Dedifferentiated amniotic fluid mesenchymal stem cell (primary cell): Measurements from ENCODE around the gene C1S.
"Not testable (repeated sequence)": the region's sequence is repeated elsewhere in the genome, so short reads cannot be mapped to it uniquely, and the experiment has no call there.

Experiments used
- DNase-seq: peaks from one replicate; pipeline ENCODE4 v3.0.0-alpha.2; 2016; ENCODE audit errors: extremely low spot score

Gene C1S

GRCh38 chr12:7046383-7047105 is 14.0 kb upstream of the C1S start:
- DNase-seq: no peak

DNA sequence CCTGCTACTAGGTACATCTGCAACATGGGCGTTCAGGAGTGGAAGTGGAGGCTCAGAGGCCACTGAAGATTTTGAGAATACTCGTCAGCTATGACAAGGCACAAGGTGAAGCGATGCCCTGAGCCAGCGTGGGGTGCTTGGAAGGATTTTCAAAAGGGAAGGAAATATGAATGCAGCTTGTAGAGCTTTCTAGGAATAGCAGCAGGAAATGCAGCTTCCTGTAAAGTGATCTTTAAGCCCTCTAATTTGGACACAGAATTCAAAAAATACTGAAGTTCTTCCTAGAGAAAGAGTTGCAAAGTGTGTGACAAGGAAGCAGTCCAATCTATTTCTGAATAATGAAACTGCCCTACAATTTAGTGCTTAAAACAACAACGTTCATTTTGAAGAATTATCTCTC is 13.2 kb upstream of the C1S start:
- no peak for DNase-seq

DNA sequence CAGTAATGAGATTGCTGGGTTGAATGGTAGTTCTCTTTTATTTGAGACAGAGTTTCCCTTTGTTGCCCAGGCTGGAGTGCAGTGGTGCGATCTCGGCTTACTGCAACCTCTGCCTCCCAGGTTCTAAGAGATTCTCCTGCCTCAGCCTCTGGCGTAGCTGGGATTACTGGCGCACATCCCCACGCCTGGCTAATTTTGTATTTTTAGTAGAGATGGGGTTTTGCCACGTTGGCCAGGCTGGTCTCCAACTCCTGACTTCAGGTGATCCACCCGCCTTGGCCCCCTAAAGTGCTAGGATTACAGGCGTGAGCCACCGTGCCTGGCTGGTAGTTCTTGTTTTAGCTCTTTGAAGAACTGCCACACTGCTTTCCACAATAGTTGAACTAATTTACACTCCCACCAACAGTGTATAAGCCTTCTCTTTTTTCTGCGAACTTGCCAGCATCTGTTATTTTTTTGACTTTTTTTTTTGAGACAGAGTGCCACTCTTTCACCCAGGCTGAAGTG is 11.0 kb upstream of the C1S start:
- DNase-seq: not testable (repeated sequence)

DNA sequence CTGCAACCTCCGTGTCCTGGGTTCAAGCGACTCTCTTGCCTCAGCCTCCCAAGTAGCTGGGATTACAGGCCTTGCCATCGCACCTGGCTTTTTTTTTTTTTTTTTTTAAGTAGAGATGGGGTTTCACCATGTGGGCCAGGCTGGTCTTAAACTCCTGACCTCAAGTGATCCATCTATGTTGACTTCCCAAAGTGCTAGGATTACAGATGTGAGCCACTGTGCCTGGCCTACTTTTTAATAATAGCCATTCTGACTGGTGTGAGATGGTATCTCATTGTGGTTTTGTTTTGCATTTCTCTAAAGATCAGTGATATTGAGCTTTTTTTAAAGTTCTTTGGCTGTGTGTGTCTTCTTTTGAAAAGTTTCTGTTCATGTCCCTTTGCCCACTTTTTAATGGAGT is 10.5 kb upstream of the C1S start:
- DNase-seq: not testable (repeated sequence)

DNA sequence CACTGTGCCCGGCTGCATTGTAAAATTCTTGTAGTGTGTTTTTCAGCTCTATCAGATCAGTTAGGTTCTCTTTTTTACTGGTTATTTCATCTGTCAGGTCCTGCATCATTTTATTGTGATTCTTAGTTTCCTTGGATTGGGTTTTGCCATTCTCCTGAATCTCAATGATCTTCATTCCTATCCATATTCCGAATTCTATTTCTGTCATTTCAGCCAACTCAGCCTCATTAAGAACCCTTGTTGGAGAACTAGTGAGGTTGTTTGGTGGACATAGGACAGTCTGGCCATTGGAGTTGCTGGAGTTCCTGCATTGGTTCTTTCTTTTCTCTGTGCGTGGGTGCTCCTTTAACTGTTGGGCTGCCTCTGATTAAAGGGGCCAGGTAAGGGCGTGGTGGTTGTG is 5.6 kb upstream of the C1S start:
- DNase-seq: no peak

DNA sequence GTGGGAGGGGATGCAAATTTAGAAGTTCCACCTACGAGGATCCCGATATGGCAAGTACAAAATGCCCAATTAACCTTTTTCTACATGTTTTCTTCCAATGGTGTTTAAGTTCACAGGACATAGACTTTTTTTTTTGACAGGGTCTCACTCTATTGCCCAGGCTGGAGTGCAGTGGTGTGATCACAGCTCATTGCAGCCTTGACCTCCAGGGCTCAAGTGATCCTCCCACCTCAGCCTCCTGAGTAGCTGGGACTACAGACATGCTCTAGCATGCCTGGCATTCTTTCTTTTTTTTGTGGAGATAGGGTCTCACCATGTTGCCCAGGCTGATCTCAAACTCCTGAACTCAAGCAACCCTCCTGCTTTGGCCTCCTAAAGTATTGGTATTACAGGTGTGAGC is 4.8 kb upstream of the C1S start:
- DNase-seq: not testable (repeated sequence)

DNA sequence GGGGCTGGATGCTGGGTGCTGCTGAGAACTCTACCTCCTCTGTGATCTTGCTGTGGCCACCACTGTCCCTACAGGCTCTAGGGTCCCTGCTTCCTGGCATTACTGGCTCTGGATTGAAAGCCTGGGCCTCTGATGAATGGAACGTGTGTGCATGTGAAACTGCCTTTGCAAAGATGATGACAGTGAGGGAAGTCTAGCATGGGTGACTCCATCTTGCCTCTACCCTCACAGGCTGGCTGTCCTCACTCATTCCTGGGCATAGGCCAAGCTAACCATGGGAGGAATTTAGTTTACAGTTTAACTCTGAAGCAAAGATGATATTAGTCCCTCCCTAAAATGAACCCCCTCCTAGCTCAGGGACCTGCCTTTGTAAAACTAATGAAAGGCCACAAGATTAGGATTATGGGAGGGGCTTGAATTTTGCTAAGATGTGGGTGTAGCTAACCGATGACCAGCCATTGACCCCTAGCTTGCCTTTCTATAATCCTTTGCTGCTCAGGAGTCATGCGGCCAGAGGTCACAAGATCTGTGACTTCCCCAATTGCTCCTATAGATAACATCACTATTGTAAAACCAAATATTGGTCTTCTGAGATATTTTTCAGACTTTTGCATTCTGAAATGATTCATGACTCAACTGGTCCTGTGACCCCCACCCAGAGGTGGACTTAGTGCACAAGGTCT is 2.2 kb upstream of the C1S start:
- no peak for DNase-seq

DNA sequence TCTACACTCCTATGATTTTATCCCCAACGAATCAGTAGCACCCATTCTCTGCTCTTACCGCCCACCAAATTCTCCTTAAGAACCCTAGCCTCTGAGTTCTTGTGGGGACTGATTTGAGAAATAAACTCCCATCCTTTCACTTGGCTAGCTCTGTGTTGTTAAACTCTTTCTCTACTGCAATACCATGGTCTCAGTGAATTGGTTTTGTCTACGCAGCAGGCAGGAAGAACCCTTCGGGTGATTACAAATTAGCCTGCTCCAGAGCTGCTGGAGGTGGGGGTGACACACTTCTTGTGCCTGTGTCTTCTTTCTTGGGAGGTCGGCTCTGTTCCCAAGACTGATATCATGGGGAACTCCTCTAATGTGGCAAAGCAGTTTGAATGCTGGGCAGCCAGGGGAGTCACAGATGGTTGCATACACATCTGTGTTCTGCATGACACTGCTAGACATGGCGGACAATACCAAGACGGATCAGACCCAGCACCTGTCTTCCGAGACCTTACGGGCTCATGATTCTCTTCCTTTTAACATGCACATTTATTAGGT is 1.6 kb upstream of the C1S start:
- no peak for DNase-seq

DNA sequence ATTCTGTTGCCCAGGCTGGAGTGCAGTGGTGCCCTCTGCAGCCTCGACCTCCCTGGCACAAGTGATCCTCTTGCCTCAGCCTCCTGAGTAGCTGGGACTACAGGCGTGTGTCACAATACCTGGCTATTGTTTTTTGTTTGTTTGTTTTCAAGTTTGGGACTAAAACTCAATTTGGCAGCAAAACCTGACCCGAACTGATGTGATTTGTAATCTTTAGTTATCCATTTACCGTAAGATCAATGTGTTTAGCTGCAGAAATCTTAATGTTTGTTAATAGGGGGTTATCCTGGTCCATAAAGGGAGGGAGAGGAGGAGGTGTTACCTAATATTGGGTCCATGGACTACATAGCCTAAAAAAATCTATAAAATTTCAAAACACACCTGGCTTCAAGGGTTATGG is 738 bp upstream of the C1S start:
- DNase-seq: no peak

- no peak for DNase-seq
These were observed 620 bp downstream of the C1S start for GRCh38 chr12:7061138-7061537.

DNA sequence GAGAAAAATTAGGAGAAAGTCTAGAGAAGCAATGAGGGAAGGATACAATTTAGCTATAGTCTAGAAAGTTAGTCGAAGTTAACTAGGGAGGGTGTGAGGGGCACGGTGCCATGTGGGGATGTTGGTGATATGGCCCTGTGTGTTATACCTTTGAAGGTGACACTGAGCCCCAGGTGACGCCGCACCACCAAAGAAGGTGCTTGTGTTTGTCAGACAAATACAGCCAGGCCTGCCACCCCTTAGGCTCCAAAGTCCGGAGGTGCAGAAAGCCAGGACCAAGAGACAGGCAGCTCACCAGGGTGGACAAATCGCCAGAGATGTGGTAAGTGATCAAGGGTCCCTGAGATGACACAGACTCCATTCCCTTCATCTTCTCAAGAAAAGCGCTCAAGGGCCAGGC is 1.1 kb downstream of the C1S start:
- no peak for DNase-seq

DNA sequence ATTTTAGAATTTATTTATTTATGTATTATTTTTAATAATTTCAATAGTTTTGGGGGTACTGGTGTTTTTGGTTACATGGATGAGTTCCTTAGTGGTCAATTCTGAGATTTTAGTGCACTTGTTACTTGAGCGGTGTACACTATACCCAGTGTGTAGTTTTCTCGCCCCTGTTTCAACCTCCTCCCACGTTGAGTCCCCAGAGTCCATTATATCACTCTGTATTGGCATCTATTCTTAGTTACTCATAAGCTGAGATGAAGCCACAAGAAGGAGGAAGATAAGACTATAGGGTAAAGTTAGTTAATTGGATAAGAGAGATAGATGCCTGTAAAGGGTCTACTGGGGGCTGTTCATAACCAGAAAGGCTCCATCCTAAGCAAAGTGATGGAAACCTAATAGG is 4.0 kb downstream of the C1S start:
- DNase-seq: no peak

- DNase-seq: no peak
These were observed 4.6 kb downstream of the C1S start for GRCh38 chr12:7065073-7065623.

DNA sequence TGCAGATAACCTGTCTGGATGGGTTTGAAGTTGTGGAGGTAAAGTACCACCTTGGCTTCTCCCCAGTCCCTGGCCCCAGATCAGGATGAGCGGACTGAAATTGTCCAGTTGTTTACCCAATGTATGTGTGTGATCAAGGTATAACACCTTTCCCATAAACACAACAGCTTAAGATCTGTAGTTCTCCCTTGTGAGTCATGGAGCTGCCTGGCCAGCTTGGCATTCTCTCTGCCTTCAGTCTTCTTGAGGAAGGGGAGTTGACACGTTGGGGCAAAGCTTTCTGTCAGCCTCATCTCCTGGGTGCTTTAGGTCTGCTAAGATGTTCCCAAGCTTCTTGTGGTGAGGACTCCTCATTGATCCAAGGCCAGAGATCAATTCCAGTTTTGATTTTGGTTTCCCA is 6.1 kb downstream of the C1S start:
- DNase-seq: no peak

DNA sequence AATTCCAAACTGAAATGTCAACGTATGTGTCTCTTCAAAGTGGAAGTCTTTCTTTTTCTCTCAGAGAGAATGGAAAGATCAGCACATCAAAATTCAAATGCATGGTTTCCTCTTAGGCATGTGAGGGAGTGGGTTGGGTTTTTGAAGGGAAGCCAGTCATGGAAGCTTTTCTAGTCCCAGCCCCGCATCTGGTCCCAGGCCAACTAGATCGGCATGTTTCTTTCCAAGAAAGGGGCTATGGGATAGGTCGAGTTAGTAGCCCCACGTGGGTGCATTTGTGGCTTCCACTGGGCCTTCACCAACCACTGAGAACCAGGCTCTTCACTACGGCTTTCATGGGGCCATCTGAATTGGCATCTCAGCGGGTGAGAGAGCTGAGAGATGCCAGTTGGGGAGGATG is 6.6 kb downstream of the C1S start:
- no peak for DNase-seq

GRCh38 chr12:7068240-7068993 is 7.9 kb downstream of the C1S start:
- DNase-seq: no peak

DNA sequence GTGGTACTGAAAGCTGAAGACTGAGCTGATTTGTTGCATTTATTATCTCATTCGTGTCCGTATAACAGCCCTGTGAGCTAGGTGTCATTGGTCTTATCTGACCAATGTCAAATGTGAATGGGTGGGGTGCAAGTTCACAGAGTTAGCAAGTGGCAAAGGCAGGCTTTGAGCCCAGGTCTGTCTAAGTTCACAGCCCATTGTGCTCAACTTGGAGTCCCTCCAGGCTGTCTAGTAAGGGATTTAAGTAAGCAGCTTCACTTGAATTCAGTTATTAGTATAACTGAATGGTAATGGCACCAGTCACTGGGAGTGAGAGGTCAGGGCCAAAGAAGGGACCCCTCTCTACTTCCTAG is 8.5 kb downstream of the C1S start:
- DNase-seq: no peak

DNA sequence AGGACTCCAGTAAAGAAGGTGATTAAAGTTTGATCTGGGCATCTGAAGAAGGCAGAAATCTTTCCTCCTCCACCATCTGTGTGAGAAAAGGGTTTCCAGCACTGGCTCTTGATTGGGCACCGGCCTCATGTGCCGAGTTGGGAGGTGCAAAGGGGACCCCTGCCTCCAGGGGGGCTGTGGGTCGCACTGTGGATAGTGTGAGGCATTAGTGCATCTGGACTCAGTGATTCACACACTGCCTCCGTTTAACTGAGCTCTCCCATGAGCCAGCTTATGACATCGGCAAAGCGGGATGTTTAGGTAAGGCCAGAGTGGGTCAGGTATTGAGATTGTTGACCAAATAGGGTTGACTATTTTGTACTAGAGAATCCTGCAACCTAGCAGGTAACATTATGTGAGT is 8.9 kb downstream of the C1S start:
- no peak for DNase-seq

GRCh38 chr12:7072035-7072434 is 11.5 kb downstream of the C1S start:
- DNase-seq: no peak

DNA sequence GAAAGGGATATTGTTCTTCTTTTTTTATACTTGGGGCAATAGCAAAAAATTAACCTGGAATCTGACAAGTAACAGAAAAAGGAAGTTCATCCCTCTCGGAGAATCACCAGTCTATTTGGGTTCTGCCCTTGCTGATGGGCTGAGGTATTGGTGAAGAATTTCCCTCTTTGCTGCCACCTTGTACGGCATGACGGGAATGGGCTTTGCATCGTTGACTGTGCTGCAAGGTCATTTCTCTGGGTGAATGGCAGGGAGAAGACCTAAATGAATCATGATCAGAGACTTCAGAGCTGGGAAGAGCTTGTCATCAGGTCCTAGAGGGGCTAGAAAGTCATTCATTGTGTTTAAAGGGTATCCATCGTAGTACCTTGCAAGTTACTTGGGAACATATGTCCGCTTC is 12.0 kb downstream of the C1S start:
- DNase-seq: no peak

GRCh38 chr12:7073946-7074345 is 13.4 kb downstream of the C1S start:
- no peak for DNase-seq

GRCh38 chr12:7075518-7075917 is 15.0 kb downstream of the C1S start:
- DNase-seq: no peak
